Bronchial epithelial cell (primary cell): ENCODE data around the gene ZNF516. TPM values are rescaled to one million over a fixed set of nuclear protein-coding genes. Genes with fewer than 3 reads are reported as not detected.

Source experiments
- DNase-seq: peaks from one replicate; pipeline ENCODE4 v3.0.0-alpha.2; 2010; ENCODE audit warnings: low read depth
- FAIRE-seq: peaks from 2 replicates; lab custom pipeline; 2011; peaks lifted over from hg19 to GRCh38; lab: Jason Lieb, UNC
- H3K27me3 ChIP-seq: 2 replicates; pipeline ENCODE4 v1.5.1; 2011; ENCODE audit warnings: low read length; ENCODE audit not compliant: control insufficient read depth, insufficient read depth
- H3K36me3 ChIP-seq: 2 replicates; pipeline ENCODE4 v1.5.1; 2011; ENCODE audit warnings: low read length; ENCODE audit not compliant: control insufficient read depth, insufficient read depth
- H3K4me3 ChIP-seq: 2 replicates; pipeline ENCODE4 v1.5.1; 2011; ENCODE audit warnings: mild to moderate bottlenecking, low read depth, low read length, control low read depth
- CTCF ChIP-seq: IDR thresholded peaks from 2 replicates; pipeline ENCODE4 v1.5.1; 2011; ENCODE audit warnings: mild to moderate bottlenecking, moderate library complexity, low read length, control low read depth, inconsistent platforms; ENCODE audit not compliant: insufficient read depth, severe bottlenecking
- total RNA-seq: library from RNA; depleted of rRNA; stranded (reverse); fragments of >200 nt; gene quantifications from 2 replicates; pipeline ENCODE4 v1.2.1, GENCODE V29; 2014

ZNF516 gene
- total RNA-seq, 1 donor from 2014 or later: 16.6 TPM

DNA sequence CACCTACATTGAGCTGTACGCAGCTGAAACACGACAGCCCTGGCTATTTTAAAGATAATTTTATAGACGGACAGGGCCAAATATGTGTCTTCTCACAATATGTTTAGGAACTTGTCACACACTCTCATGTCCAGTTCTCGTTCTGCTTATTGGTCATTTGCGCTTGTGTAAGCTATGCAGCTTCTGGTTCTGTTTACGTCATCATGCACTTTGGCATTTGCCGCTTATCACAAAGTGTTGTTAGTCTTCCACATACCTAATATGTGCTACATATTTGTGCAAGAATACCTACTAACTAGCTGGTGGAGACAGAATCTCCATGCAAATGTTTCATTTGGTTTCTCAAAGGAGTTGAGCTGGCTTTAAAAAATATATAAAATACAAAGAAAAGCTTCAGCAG, 7.5 kb upstream of the ZNF516 start:
- no peak for DNase-seq
- Histone ChIP-seq H3K4me3 (no peak overlapping the region), H3K27me3 (no peaks in the 10 kb centered on the region), H3K36me3 (no peaks in the 10 kb centered on the region)
- no peak for FAIRE-seq
- no peak for TF ChIP-seq CTCF

DNA sequence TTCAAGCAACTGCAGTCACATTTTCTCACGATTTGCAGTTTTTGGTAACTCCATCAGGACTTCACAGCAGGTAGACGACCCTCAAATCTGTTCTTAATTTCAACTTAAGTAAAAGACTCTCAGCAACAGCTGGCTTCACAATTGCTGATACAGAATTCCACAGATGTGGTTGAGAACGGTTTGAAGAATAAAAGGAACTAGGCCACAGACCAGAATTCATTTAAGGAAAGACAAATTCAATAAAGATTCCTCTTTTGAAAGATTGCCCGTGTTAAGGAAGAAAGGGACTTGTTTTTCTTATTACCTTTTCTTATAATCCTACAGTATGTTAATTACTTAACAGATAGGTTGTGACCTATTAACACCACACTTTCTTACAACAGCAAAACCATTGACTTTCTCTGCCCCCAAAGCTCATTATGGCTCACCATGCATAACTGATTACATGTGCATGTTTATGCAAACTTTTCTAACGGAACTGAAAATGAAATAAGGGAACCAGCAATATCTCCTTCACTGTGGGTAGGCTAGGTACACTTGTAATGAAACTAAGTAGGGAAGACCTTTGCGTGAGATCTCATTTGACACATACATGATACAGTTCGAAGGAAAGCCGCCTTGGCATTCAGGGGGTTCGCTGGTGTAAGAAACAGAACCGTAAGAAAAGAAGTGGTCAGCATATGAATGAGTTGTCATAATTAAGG, 4.7 kb upstream of the ZNF516 start:
- DNase-seq (no peak), FAIRE-seq (no peak)
- TF ChIP-seq CTCF: no peak
- no peaks in the 10 kb centered on the region for H3K36me3 ChIP-seq
- H3K4me3 ChIP-seq: no peak overlapping the region
- no peaks in the 10 kb centered on the region for H3K27me3 ChIP-seq

- H3K36me3 ChIP-seq: no peaks in the 10 kb centered on the region
- no peaks in the 10 kb centered on the region for H3K27me3 ChIP-seq
- H3K4me3 ChIP-seq: no peak overlapping the region
- FAIRE-seq (no peak), DNase-seq (no peak)
- TF ChIP-seq CTCF: no peak
Observed at GRCh38 chr18:76499021-76499420, 4.0 kb upstream of the ZNF516 start.

- FAIRE-seq (no peak), DNase-seq (no peak)
- H3K36me3 ChIP-seq: no peaks in the 10 kb centered on the region
- no peak overlapping the region for H3K4me3 ChIP-seq
- no peaks in the 10 kb centered on the region for H3K27me3 ChIP-seq
- TF ChIP-seq CTCF: no peak
Observed at GRCh38 chr18:76498064-76498463, 3.0 kb upstream of the ZNF516 start.

GRCh38 chr18:76497021-76497420, 2.0 kb upstream of the ZNF516 start:
- no peaks in the 10 kb centered on the region for H3K36me3 ChIP-seq
- H3K27me3 ChIP-seq: no peaks in the 10 kb centered on the region
- no peak for TF ChIP-seq CTCF
- FAIRE-seq (no peak), DNase-seq (no peak)
- no peak overlapping the region for H3K4me3 ChIP-seq
